Stimulated activated naive CD8-positive, alpha-beta T cell treated with anti-CD3 and anti-CD28 coated beads, Interleukin-15, Interleukin-2, amounts not matched to agents 100 U/mL and 50 U/mL, for 24 hours (primary cell): ENCODE measurements around the gene ANKLE2.
"Not testable (repeated sequence)": the region's sequence is repeated elsewhere in the genome, so short reads cannot be mapped to it uniquely, and the experiment has no call there.

Experiments
- ATAC-seq: fragments of 150-1000 bp; cut with Tn5 transposase; one replicate; pipeline ENCODE4 v1.10.0; 2021
- DNase-seq: peaks from one replicate; pipeline ENCODE4 v3.0.0; 2021

The ANKLE2 gene

GRCh38 chr12:132761032-132761920 is at the start of gene ANKLE2:
ANKLE2 (minus strand) TSS chr12:132761832; CDS start chr12:132761798, 34 bp downstream.
- peak; percentile 80 for DNase-seq
- peak; percentile 53 for ATAC-seq

- ATAC-seq: not testable (repeated sequence)
- DNase-seq: peak; percentile 43
These were observed 47.8 kb upstream of the ANKLE2 start for GRCh38 chr12:132809391-132809790.

- ATAC-seq: no peak
- DNase-seq: no peak
These were observed 45.9 kb upstream of the ANKLE2 start for GRCh38 chr12:132807295-132808092.

- ATAC-seq (peak; percentile 76), DNase-seq (peak; percentile 47)
These were observed 45.2 kb upstream of the ANKLE2 start for GRCh38 chr12:132806857-132807256.

GRCh38 chr12:132804426-132804861 is 42.8 kb upstream of the ANKLE2 start:
- DNase-seq (no peak), ATAC-seq (no peak)

GRCh38 chr12:132803888-132804287 is 42.3 kb upstream of the ANKLE2 start:
- ATAC-seq (no peak), DNase-seq (no peak)

- no peak for DNase-seq
- no peak for ATAC-seq
These were observed 41.5 kb upstream of the ANKLE2 start for GRCh38 chr12:132803125-132803524.

- ATAC-seq: no peak
- no peak for DNase-seq
These were observed 40.1 kb upstream of the ANKLE2 start for GRCh38 chr12:132801741-132802140.

GRCh38 chr12:132798836-132799235 is 37.2 kb upstream of the ANKLE2 start:
- no peak for DNase-seq
- ATAC-seq: no peak

- no peak for DNase-seq
- ATAC-seq: no peak
These were observed 36.4 kb upstream of the ANKLE2 start for GRCh38 chr12:132797820-132798570.

- ATAC-seq (no peak), DNase-seq (no peak)
These were observed 34.2 kb upstream of the ANKLE2 start for GRCh38 chr12:132795847-132796246.

- DNase-seq, ATAC-seq: not testable (repeated sequence)
These were observed 30.3 kb upstream of the ANKLE2 start for GRCh38 chr12:132791940-132792339.

- no peak for ATAC-seq
- DNase-seq: no peak
These were observed 27.5 kb upstream of the ANKLE2 start for GRCh38 chr12:132789099-132789471.

- peak; percentile 31 for ATAC-seq
- DNase-seq: no peak
These were observed 26.9 kb upstream of the ANKLE2 start for GRCh38 chr12:132788375-132789098.

GRCh38 chr12:132787877-132788276 is 26.2 kb upstream of the ANKLE2 start:
- DNase-seq (no peak), ATAC-seq (no peak)

- ATAC-seq (no peak), DNase-seq (no peak)
These were observed 24.6 kb upstream of the ANKLE2 start for GRCh38 chr12:132786192-132786591.

GRCh38 chr12:132784580-132784979 is 22.9 kb upstream of the ANKLE2 start:
- DNase-seq (no peak), ATAC-seq (no peak)

GRCh38 chr12:132783917-132784531 is 22.4 kb upstream of the ANKLE2 start:
- ATAC-seq: no peak
- no peak for DNase-seq

- ATAC-seq (no peak), DNase-seq (no peak)
These were observed 20.3 kb upstream of the ANKLE2 start for GRCh38 chr12:132781938-132782337.

- DNase-seq: no peak
- ATAC-seq: no peak
These were observed 18.2 kb upstream of the ANKLE2 start for GRCh38 chr12:132779781-132780353.

- DNase-seq (no peak), ATAC-seq (no peak)
These were observed 16.0 kb upstream of the ANKLE2 start for GRCh38 chr12:132777614-132778013.
